Karpas-422 (cell line): ENCODE measurements around the gene SHMT1. TPM values are rescaled to one million over a fixed set of nuclear protein-coding genes. Genes with fewer than 3 reads are reported as not detected.
A peak's percentile ranks its signal among the peaks of the same experiment; 100 is the strongest.
"Not testable (repeated sequence)": the region's sequence is repeated elsewhere in the genome, so short reads cannot be mapped to it uniquely, and the experiment has no call there.

ENCODE experiments used
- DNase-seq: peaks from one replicate; pipeline ENCODE4 v3.0.0-alpha.2; 2015
- H2AFZ ChIP-seq: fragments of 200-600 bp; sonication (generic); 2 replicates; pipeline ENCODE4 v1.6.1; 2014; ENCODE audit warnings: antibody characterized with exemption, low read length, mixed read lengths
- H3K27ac ChIP-seq: fragments of 200-600 bp; sonication (generic); 2 replicates; pipeline ENCODE4 v1.5.1; 2014; ENCODE audit warnings: mild to moderate bottlenecking, low read length, moderate library complexity
- H3K27me3 ChIP-seq: fragments of 200-600 bp; sonication (generic); 2 replicates; pipeline ENCODE4 v1.6.1; 2014; ENCODE audit warnings: low read length, mixed read lengths
- H3K36me3 ChIP-seq: fragments of 200-600 bp; sonication (generic); 2 replicates; pipeline ENCODE4 v1.6.1; 2014; ENCODE audit warnings: low read length, mixed read lengths; ENCODE audit not compliant: insufficient read depth
- H3K4me1 ChIP-seq: fragments of 200-600 bp; sonication (generic); 2 replicates; pipeline ENCODE4 v1.6.1; 2014; ENCODE audit warnings: mild to moderate bottlenecking, low read length, mixed read lengths
- H3K4me2 ChIP-seq: fragments of 200-600 bp; sonication (generic); 2 replicates; pipeline ENCODE4 v1.6.1; 2014; ENCODE audit warnings: low read length, low read depth, mild to moderate bottlenecking; ENCODE audit not compliant: poor library complexity, severe bottlenecking
- H3K4me3 ChIP-seq: fragments of 200-600 bp; sonication (generic); 2 replicates; pipeline ENCODE4 v1.5.1; 2014; ENCODE audit warnings: mild to moderate bottlenecking, antibody characterized with exemption, low read length, mixed read lengths
- H3K79me2 ChIP-seq: fragments of 200-600 bp; sonication (generic); 2 replicates; pipeline ENCODE4 v1.6.1; 2014; ENCODE audit warnings: mild to moderate bottlenecking, low read length, mixed read lengths
- H3K9ac ChIP-seq: fragments of 200-600 bp; sonication (generic); 2 replicates; pipeline ENCODE4 v1.6.0; 2014; ENCODE audit warnings: low read length
- H3K9me2 ChIP-seq: fragments of 200-600 bp; sonication (generic), shearing (Covaris generic); replicated peaks from 2 replicates; pipeline ENCODE4 v1.6.0; 2014; ENCODE audit warnings: mild to moderate bottlenecking, low read length, moderate library complexity; ENCODE audit not compliant: insufficient read depth
- H3K9me3 ChIP-seq: fragments of 300-700, 200-600 bp; sonication (generic); 2 replicates; pipeline ENCODE4 v1.6.1; 2014; ENCODE audit warnings: low read length, mixed read lengths
- H4K20me1 ChIP-seq: fragments of 200-600 bp; sonication (generic); 2 replicates; pipeline ENCODE4 v1.6.1; 2014; ENCODE audit warnings: mild to moderate bottlenecking, antibody characterized with exemption, low read length, low read depth; ENCODE audit not compliant: insufficient read depth
- total RNA-seq: library from RNA; depleted of rRNA; stranded (reverse); fragments of >200 nt; shearing (Covaris generic); gene quantifications from 2 replicates; pipeline ENCODE4 v1.2.3, GENCODE V29; 2014; ENCODE audit warnings: low replicate concordance; rRNA removed

Gene SHMT1
- total RNA-seq: 16.7 and 17.7 TPM in 2 replicates

- Histone ChIP-seq H2AFZ (peak within 1 kb of the TSS; percentile 95), H3K79me2 (peaks cover 23% of the 10 kb centered on the region), H3K9ac (peak within 1 kb of the TSS; percentile 82), H3K27ac (peak within 1 kb of the TSS; percentile 21; the same call in 1 of the 2 replicates), H3K36me3 (no peaks in the 10 kb centered on the region), H3K4me3 (peak within 1 kb of the TSS; percentile 89), H3K4me2 (peak within 1 kb of the TSS; percentile 88), H3K4me1 (peaks cover 12% of the 10 kb centered on the region), H3K27me3 (no peaks in the 10 kb centered on the region), H4K20me1 (no peaks in the 10 kb centered on the region), H3K9me3 (no peaks in the 10 kb centered on the region), H3K9me2 (no peaks in the 10 kb centered on the region)
- peak; percentile 98 for DNase-seq
These were observed at the start of gene SHMT1 for GRCh38 chr17:18363101-18364049. Gene SHMT1 (minus strand): TSS chr17:18363550. CDS start chr17:18355981, 7,569 bp downstream.

- peak overlapping the region; percentile 64; the same call in 1 of the 2 replicates for H3K9ac ChIP-seq
- not testable (repeated sequence) for H4K20me1 ChIP-seq, DNase-seq, H3K27me3 ChIP-seq, H3K79me2 ChIP-seq, H3K9me3 ChIP-seq, H3K9me2 ChIP-seq, H2AFZ ChIP-seq, H3K36me3 ChIP-seq
- peaks cover 12% of the 10 kb centered on the region for H3K4me1 ChIP-seq
- peak overlapping the region; percentile 65 for H3K4me2 ChIP-seq
- peak overlapping the region; percentile 49; the same call in 1 of the 2 replicates for H3K27ac ChIP-seq
- peak overlapping the region; percentile 68 for H3K4me3 ChIP-seq
These were observed 48.7 kb upstream of the SHMT1 start for GRCh38 chr17:18412001-18412538.

GRCh38 chr17:18411377-18411864 lies 48.1 kb upstream of the SHMT1 start:
- not testable (repeated sequence) for H3K27me3 ChIP-seq, H3K79me2 ChIP-seq, H2AFZ ChIP-seq, H3K36me3 ChIP-seq, H3K9me3 ChIP-seq, H3K9me2 ChIP-seq, H4K20me1 ChIP-seq
- peak overlapping the region; percentile 68 for H3K4me3 ChIP-seq
- peaks cover 12% of the 10 kb centered on the region for H3K4me1 ChIP-seq
- H3K9ac ChIP-seq: peak overlapping the region; percentile 64
- peak overlapping the region; percentile 49; the same call in 1 of the 2 replicates for H3K27ac ChIP-seq
- peak overlapping the region; percentile 65 for H3K4me2 ChIP-seq
- peak; percentile 47 for DNase-seq

- not testable (repeated sequence) for H3K79me2 ChIP-seq, H3K27me3 ChIP-seq, H3K9me2 ChIP-seq, H2AFZ ChIP-seq, H3K27ac ChIP-seq, H3K36me3 ChIP-seq, H4K20me1 ChIP-seq, H3K9me3 ChIP-seq
- Histone ChIP-seq H3K9ac (peak overlapping the region; percentile 64), H3K4me1 (peaks cover 12% of the 10 kb centered on the region), H3K4me2 (peak overlapping the region; percentile 65), H3K4me3 (peak overlapping the region; percentile 68)
- DNase-seq: peak; percentile 19
These were observed 47.4 kb upstream of the SHMT1 start for GRCh38 chr17:18410736-18411135.

GRCh38 chr17:18409321-18409720 lies 46.0 kb upstream of the SHMT1 start:
- H3K27me3 ChIP-seq, H3K79me2 ChIP-seq, H3K9me2 ChIP-seq, H2AFZ ChIP-seq, H3K9ac ChIP-seq, H4K20me1 ChIP-seq, H3K4me3 ChIP-seq, H3K36me3 ChIP-seq, DNase-seq, H3K9me3 ChIP-seq, H3K27ac ChIP-seq: not testable (repeated sequence)
- Histone ChIP-seq H3K4me1 (peaks cover 12% of the 10 kb centered on the region), H3K4me2 (peak overlapping the region; percentile 40)

GRCh38 chr17:18408906-18409305 lies 45.6 kb upstream of the SHMT1 start:
- not testable (repeated sequence) for H2AFZ ChIP-seq, H3K4me3 ChIP-seq, H3K9me3 ChIP-seq, H3K9me2 ChIP-seq, H3K9ac ChIP-seq, H3K27ac ChIP-seq, H4K20me1 ChIP-seq, H3K79me2 ChIP-seq, H3K27me3 ChIP-seq, H3K36me3 ChIP-seq
- H3K4me2 ChIP-seq: peak overlapping the region; percentile 40
- peaks cover 12% of the 10 kb centered on the region for H3K4me1 ChIP-seq
- DNase-seq: peak; percentile 69

GRCh38 chr17:18403604-18404003 lies 40.3 kb upstream of the SHMT1 start:
- DNase-seq, H3K79me2 ChIP-seq, H3K27me3 ChIP-seq, H3K9me3 ChIP-seq, H4K20me1 ChIP-seq, H2AFZ ChIP-seq, H3K36me3 ChIP-seq, H3K9ac ChIP-seq, H3K27ac ChIP-seq, H3K9me2 ChIP-seq: not testable (repeated sequence)
- peaks cover 10% of the 10 kb centered on the region for H3K4me1 ChIP-seq
- H3K4me3 ChIP-seq: 0 out of 2 replicates have a peak overlapping the region, but pooled peaks have one; percentile 17
- H3K4me2 ChIP-seq: peak overlapping the region; percentile 60

- not testable (repeated sequence) for H4K20me1 ChIP-seq, H3K79me2 ChIP-seq, H3K9me3 ChIP-seq, H3K4me1 ChIP-seq, H2AFZ ChIP-seq, H3K27ac ChIP-seq, H3K9ac ChIP-seq, H3K27me3 ChIP-seq, H3K9me2 ChIP-seq, H3K36me3 ChIP-seq
- peak; percentile 47 for DNase-seq
- Histone ChIP-seq H3K4me2 (peak overlapping the region; percentile 60), H3K4me3 (0 out of 2 replicates have a peak overlapping the region, but pooled peaks have one; percentile 17)
These were observed 39.8 kb upstream of the SHMT1 start for GRCh38 chr17:18403166-18403565.
